Adrenal gland (tissue), 12 donors: ENCODE measurements around the gene EIF3M. TPM values are rescaled to one million over a fixed set of nuclear protein-coding genes. Genes with fewer than 3 reads are reported as not detected.

Source experiments
- DNase-seq, 7 donors: peaks; one replicate each; pipeline ENCODE4 v3.0.0-alpha.2; 2019 to 2020
- H3K27ac ChIP-seq, 5 donors: fragments of 200-600 bp; sonication (generic) in 4 of 5; 1 replicate in 3 of 5; 2 replicates in 2 of 5; pipeline versions ENCODE4 v1.5.1 to v1.8.0; 2016 to 2020; ENCODE audit warnings: mild to moderate bottlenecking in 1 of 5
- H3K27me3 ChIP-seq: fragments of 200-600 bp; 2 replicates; pipeline ENCODE4 v1.8.0; 2021
- H3K36me3 ChIP-seq, 2 donors: fragments of 200-600 bp; replicated peaks in 1 of 2; 1 replicate in 1 of 2; 2 replicates in 1 of 2; pipeline versions ENCODE4 v1.5.1 to v1.8.0; 2018 to 2022
- H3K4me1 ChIP-seq, 2 donors: fragments of 200-600 bp; replicated peaks in 1 of 2; 1 replicate in 1 of 2; 2 replicates in 1 of 2; pipeline versions ENCODE4 v1.5.1 to v1.8.0; 2018 to 2021
- H3K4me3 ChIP-seq, 4 donors: fragments of 200-600 bp; sonication (generic) in 3 of 4; one replicate each; pipeline ENCODE4 v1.5.1; 2016 to 2018
- H3K9me3 ChIP-seq, 3 donors: fragments of 200-600 bp; sonication (generic) in 1 of 3; replicated peaks in 1 of 3; 1 replicate in 2 of 3; 2 replicates in 1 of 3; pipeline versions ENCODE4 v1.5.1 to v1.8.0; 2016 to 2021
- POLR2A ChIP-seq, 2 donors: fragments of 450-650 bp; IDR thresholded peaks; one replicate each; pipeline ENCODE4 v1.6.1; 2017; ENCODE audit warnings: antibody characterized with exemption in 2 of 2, mild to moderate bottlenecking in 2 of 2, moderate library complexity in 1 of 2
- WGBS, 4 donors: extraction: QIAGEN DNeasy Blood & Tissue Kit in 2 of 4; methylation state at CpG; one replicate each; pipeline versions ENCODE4 v1.1.5 to v1.1.7; 2013 to 2017; 5-methylcytosine and 5-hydroxymethylcytosine counted together
- intact Hi-C, 2 donors: fragments of 100-400 bp; cut with DNase I; formaldehyde crosslinking; loops; one replicate each; pipeline versions ENCODE4 v1.14.1 to v1.15.0; 2022 to 2023
- polyA plus RNA-seq, 3 donors: library from polyadenylated mRNA; stranded (reverse); fragments of 200-250 nt in 2 of 3; fragments of 350-450 nt in 1 of 3; fragmentation: Illumina TruSeq in 1 of 3; extraction: RNeasy Lipid Tissue Mini Kit (QIAGEN cat#74804) in 1 of 3; gene quantifications; one replicate each; pipeline ENCODE4 v1.2.3, GENCODE V29; 2013 to 2014
- total RNA-seq, 9 donors: library from RNA; depleted of rRNA in 4 of 9; stranded (reverse); fragments of >200 nt in 4 of 9; fragments of 120-200 nt in 1 of 9; fragmentation: NEBNext Ultra II Directional in 1 of 9; extraction: Animal tissue kit (Norgen Biotek cat#: 25700) in 1 of 9; gene quantifications; one replicate each; pipeline versions ENCODE4 v1.1.0 to v1.2.4, GENCODE V29; 2013 to 2023
- TF ChIP-seq, protein P1 (sequence below), 6 experiments: fragments of 450-650 bp in 4 of 6; fragments of 200-600 bp in 2 of 6; sonication (generic) in 1 of 6; IDR thresholded peaks; 1 replicate in 5 of 6; 2 replicates in 1 of 6; pipeline versions ENCODE4 v1.5.1 to v1.8.0; 2016 to 2021; ENCODE audit warnings: antibody characterized with exemption in 6 of 6, mild to moderate bottlenecking in 2 of 6, moderate library complexity in 1 of 6
- donor health status: healthy with polysubstance abuse.
- donor health status: Bipolar disorder and iron deficiency.
- donor health status: DM: yes; HTN: yes; CAD: no.
- donor health status: DM: no; HTN: no; CAD: no.
- donor health status: DM: no; HTN: no; CAD: no.
- donor health status: DM: yes; HTN: yes; CAD: no.

Gene EIF3M
- total and polyA plus RNA-seq, 12 donors, result 174 to 761 (median 311) TPM

DNA sequence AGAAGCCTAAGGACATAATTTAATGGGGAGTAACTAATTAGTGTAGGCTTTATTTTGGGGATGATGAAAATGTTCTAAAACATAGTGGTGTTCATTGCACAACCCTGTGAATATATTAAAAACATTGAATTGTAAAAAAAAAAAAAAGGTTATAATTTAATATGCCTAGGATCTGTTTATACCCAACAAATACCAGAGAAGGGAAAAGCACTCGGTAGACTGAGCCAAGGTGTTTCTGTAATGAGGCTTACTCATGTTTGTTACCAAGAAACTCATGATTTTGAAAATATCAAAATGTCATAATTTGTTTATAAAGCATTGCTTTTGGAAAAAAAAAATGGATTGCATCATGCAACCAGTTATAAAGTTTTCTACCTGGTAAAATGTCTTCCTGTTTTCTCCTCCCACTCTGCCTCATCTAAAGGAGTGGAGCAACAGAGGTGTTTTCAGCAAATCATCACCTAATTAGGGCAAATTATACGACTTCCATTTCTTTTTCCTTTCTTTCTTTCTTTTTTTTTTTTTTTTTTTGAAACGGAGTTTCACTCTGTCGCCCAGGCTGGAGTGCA, 14.2 kb upstream of the EIF3M start:
- Histone ChIP-seq H3K27ac (no peak overlapping the region), H3K36me3 (no peaks in the 10 kb centered on the region), H3K27me3 (peaks cover 3% of the 10 kb centered on the region), H3K4me1 (no peaks in the 10 kb centered on the region), H3K9me3 (no peaks in the 10 kb centered on the region), H3K4me3 (no peak overlapping the region)
- no peak for DNase-seq
- TF ChIP-seq POLR2A (IDR thresholded peaks at IDR 0.05), result no peak
- TF ChIP-seq, protein P1, sequence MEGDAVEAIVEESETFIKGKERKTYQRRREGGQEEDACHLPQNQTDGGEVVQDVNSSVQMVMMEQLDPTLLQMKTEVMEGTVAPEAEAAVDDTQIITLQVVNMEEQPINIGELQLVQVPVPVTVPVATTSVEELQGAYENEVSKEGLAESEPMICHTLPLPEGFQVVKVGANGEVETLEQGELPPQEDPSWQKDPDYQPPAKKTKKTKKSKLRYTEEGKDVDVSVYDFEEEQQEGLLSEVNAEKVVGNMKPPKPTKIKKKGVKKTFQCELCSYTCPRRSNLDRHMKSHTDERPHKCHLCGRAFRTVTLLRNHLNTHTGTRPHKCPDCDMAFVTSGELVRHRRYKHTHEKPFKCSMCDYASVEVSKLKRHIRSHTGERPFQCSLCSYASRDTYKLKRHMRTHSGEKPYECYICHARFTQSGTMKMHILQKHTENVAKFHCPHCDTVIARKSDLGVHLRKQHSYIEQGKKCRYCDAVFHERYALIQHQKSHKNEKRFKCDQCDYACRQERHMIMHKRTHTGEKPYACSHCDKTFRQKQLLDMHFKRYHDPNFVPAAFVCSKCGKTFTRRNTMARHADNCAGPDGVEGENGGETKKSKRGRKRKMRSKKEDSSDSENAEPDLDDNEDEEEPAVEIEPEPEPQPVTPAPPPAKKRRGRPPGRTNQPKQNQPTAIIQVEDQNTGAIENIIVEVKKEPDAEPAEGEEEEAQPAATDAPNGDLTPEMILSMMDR (IDR thresholded peaks at IDR 0.05), result no peak
- 57 to 78% (median 61%) methylated on average over 4 of the region's 4 CpGs for WGBS, 4 donors
- intact Hi-C loops, result no loop called here

DNA sequence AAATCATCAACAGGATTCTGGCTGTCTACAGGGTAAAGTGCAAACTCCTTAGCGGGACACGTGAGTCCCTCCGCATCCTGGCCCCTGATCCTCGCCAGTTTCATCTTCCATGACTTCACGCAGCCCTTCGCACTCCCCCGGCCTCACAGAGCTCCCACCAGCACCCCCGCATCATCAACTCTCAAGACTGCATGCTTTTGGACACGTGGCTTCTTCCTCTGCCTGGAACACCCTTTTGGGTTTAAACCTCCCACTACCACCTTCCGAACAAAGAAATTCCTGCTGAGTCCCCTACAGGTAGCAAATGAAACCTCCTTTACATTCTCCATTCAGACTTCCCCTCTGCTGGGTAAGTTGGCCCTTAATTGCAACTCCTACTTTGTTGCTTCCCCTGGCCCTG, 12.6 kb upstream of the EIF3M start:
- no peak overlapping the region for H3K4me3 ChIP-seq
- H3K27ac ChIP-seq, result no peak overlapping the region
- peaks cover 3% of the 10 kb centered on the region for H3K27me3 ChIP-seq
- no peak for TF ChIP-seq POLR2A (IDR thresholded peaks at IDR 0.05)
- TF ChIP-seq, protein P1 (IDR thresholded peaks at IDR 0.05), result no peak
- no peak for DNase-seq
- no peaks in the 10 kb centered on the region for H3K9me3 ChIP-seq
- no peaks in the 10 kb centered on the region for H3K4me1 ChIP-seq
- H3K36me3 ChIP-seq, result no peaks in the 10 kb centered on the region
- intact Hi-C loops, result no loop called here
- 39 to 48% (median 42%) methylated on average over 9 to 10 of the region's 10 CpGs for WGBS, 4 donors

DNA sequence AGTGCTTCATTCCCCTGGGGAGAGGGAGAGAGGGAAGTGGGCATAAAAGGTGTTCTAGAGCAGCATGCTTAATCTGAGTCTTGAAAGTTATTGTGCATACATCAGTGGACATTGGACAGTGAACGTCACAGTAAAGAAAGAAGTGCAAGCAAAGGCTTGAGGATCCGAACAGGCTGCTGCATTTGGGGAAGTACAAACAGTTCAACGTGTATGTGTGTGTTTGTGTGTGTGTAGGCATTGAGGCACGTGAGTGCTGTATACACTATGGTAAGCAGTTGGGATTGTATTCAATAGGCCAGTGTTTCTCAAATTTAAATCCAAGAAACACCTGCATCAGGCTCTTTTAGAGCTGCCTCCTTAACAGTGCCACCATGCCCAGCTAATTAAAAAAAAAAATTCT, 10.4 kb upstream of the EIF3M start:
- no peak overlapping the region for H3K4me3 ChIP-seq
- H3K36me3 ChIP-seq, result no peaks in the 10 kb centered on the region
- WGBS, 4 donors, result 65 to 80% (median 69%) methylated on average over 4 of the region's 4 CpGs
- DNase-seq, result no peak
- H3K27me3 ChIP-seq, result peaks cover 3% of the 10 kb centered on the region
- no peaks in the 10 kb centered on the region for H3K4me1 ChIP-seq
- no peaks in the 10 kb centered on the region for H3K9me3 ChIP-seq
- H3K27ac ChIP-seq, result no peak overlapping the region
- TF ChIP-seq POLR2A (IDR thresholded peaks at IDR 0.05), result no peak
- TF ChIP-seq, protein P1 (IDR thresholded peaks at IDR 0.05), result no peak
- intact Hi-C loops, result no loop called here

DNA sequence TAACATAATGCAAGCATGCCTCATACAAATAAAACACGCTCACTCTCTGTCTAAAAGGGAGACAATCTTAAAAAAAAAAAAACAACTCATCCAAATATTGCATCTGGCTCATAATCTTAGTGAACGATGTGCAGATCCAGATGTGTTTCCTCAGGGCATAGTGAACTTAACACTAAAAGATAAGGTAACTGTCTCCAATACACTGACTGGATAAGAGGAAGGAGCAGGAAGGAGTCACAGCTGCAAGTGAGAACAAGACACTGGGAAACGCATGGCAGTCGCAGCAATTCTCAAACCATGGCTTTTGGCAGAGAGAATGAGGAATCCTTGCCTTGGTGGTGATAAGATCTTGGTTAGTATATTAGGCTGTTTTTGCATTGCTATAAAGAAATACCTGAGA, 9.2 kb upstream of the EIF3M start:
- Histone ChIP-seq H3K4me3 (no peak overlapping the region), H3K9me3 (no peaks in the 10 kb centered on the region), H3K4me1 (no peaks in the 10 kb centered on the region), H3K27ac (no peak overlapping the region), H3K36me3 (no peaks in the 10 kb centered on the region), H3K27me3 (peaks cover 3% of the 10 kb centered on the region)
- DNase-seq, result no peak
- TF ChIP-seq, protein P1 (IDR thresholded peaks at IDR 0.05), result no peak
- no peak for TF ChIP-seq POLR2A (IDR thresholded peaks at IDR 0.05)
- intact Hi-C loops, result no loop called here
- 69 to 81% (median 75%) methylated on average over 4 of the region's 4 CpGs for WGBS, 4 donors
